Measurements from ENCODE around the gene CFAP69. TPM values are rescaled to one million over a fixed set of nuclear protein-coding genes. Genes with fewer than 3 reads are reported as not detected.

The CFAP69 gene
- total and polyA plus RNA-seq, 2 donors (not counting 1 experiment from before 2014, with no cell fraction given): 0.10 to 0.15 TPM

- H3K36me3 ChIP-seq (replicated peaks in 1 of 2; ENCODE audit: control extremely low read depth in 1 of 2, control insufficient read depth in 1 of 2, extremely low read depth in 1 of 2, insufficient read depth in 2 of 2, low read length in 1 of 2): no peaks in the 10 kb centered on the region
- no peak for ATAC-seq (ENCODE audit: low read depth)
- no peak overlapping the region for H3K27ac ChIP-seq (ENCODE audit: low read length in 2 of 2)
- no peaks in the 10 kb centered on the region for H4K20me1 ChIP-seq (ENCODE audit: control insufficient read depth, insufficient read depth, low read length, poor library complexity, severe bottlenecking)
- Mint-ChIP-seq H3K4me1 (no peaks in the 10 kb centered on the region), H3K27me3 (peaks cover 32% of the 10 kb centered on the region), H3K27ac (no peak overlapping the region), H3K4me3 (no peak overlapping the region), H3K9me3 (ENCODE audit: insufficient read depth) (no peaks in the 10 kb centered on the region)
- no peaks in the 10 kb centered on the region for H3K4me1 ChIP-seq (ENCODE audit: control insufficient read depth in 2 of 2, insufficient read depth in 2 of 2, low read length in 2 of 2)
- WGBS (ENCODE audit: insufficient coverage): no CpG with 5 or more reads among the region's 1 CpG
- no peak overlapping the region for H3K4me3 ChIP-seq (ENCODE audit: control extremely low read depth in 1 of 5, extremely low read depth in 1 of 5, insufficient read depth in 1 of 5, low read depth in 2 of 5, low read length in 4 of 5)
- H2AFZ ChIP-seq (ENCODE audit: insufficient read depth, low read depth, low read length, poor library complexity, severe bottlenecking): no peak overlapping the region
- intact Hi-C loops (cut with micrococcal nuclease): no loop called here
- ChIA-PET POLR2A (no interaction called here), CTCF (interaction anchor here (0.7 kb wide), 1 partner anchor 16 kb away, joined by 4 read pairs; no protein-coding TSS in a partner anchor)
- no peak for DNase-seq
- H3K4me2 ChIP-seq (replicated peaks; ENCODE audit: low read depth, low read length, poor library complexity, severe bottlenecking): no peak overlapping the region
- no peaks in the 10 kb centered on the region for H3K9me3 ChIP-seq (ENCODE audit: control extremely low read depth in 1 of 3, control insufficient read depth in 2 of 3, insufficient read depth in 1 of 3, low read length in 2 of 3)
- H3K79me2 ChIP-seq (ENCODE audit: control insufficient read depth, insufficient read depth, low read length): no peaks in the 10 kb centered on the region
- H3K9ac ChIP-seq (ENCODE audit: low read length): no peak overlapping the region
- no peak for TF ChIP-seq CTCF (IDR thresholded peaks at IDR 0.05)
- TF ChIP-seq EZH2 (IDR thresholded peaks at IDR 0.05; ENCODE audit: borderline replicate concordance, insufficient read depth, low read depth, low read length, poor library complexity, severe bottlenecking): no peak
- peaks cover 0 to 5% (median 1%) of the 10 kb centered on the region in 4 experiments for H3K27me3 ChIP-seq (replicated peaks in 1 of 4; ENCODE audit: control extremely low read depth in 1 of 4, control insufficient read depth in 3 of 4, insufficient read depth in 4 of 4, low read length in 3 of 4)
Measured at GRCh38 chr7:90256778-90257177, 11.8 kb downstream of the CFAP69 start.

- CTCF ChIA-PET: interaction anchor here (1.3 kb wide), 1 partner anchor 107 kb away, joined by 6 read pairs; the partner anchor contains the start of gene STEAP1
- no peaks in the 10 kb centered on the region for H3K9me3 Mint-ChIP-seq (ENCODE audit: insufficient read depth)
Measured at GRCh38 chr7:90261441-90261840, 16.5 kb downstream of the CFAP69 start.

More at GRCh38 chr7:90261441-90261840, 16.5 kb downstream of the CFAP69 start:
- H3K36me3 ChIP-seq (replicated peaks in 1 of 2; ENCODE audit: control extremely low read depth in 1 of 2, control insufficient read depth in 1 of 2, extremely low read depth in 1 of 2, insufficient read depth in 2 of 2, low read length in 1 of 2): no peaks in the 10 kb centered on the region
- no peak overlapping the region for H3K27ac Mint-ChIP-seq
- no peaks in the 10 kb centered on the region for H3K4me1 Mint-ChIP-seq
- H4K20me1 ChIP-seq (ENCODE audit: control insufficient read depth, insufficient read depth, low read length, poor library complexity, severe bottlenecking): no peaks in the 10 kb centered on the region
- H3K9ac ChIP-seq (ENCODE audit: low read length): no peak overlapping the region
- no peak overlapping the region for H3K4me3 ChIP-seq (ENCODE audit: control extremely low read depth in 1 of 5, extremely low read depth in 1 of 5, insufficient read depth in 1 of 5, low read depth in 2 of 5, low read length in 4 of 5)
- no peak overlapping the region for H3K27ac ChIP-seq (ENCODE audit: low read length in 2 of 2)
- no peak for DNase-seq
- no peaks in the 10 kb centered on the region for H3K79me2 ChIP-seq (ENCODE audit: control insufficient read depth, insufficient read depth, low read length)
- no peaks in the 10 kb centered on the region for H3K4me1 ChIP-seq (ENCODE audit: control insufficient read depth in 2 of 2, insufficient read depth in 2 of 2, low read length in 2 of 2)
- no peaks in the 10 kb centered on the region for H3K9me3 ChIP-seq (ENCODE audit: control extremely low read depth in 1 of 3, control insufficient read depth in 2 of 3, insufficient read depth in 1 of 3, low read length in 2 of 3)
- H3K27me3 ChIP-seq (replicated peaks in 1 of 4; ENCODE audit: control extremely low read depth in 1 of 4, control insufficient read depth in 3 of 4, insufficient read depth in 4 of 4, low read length in 3 of 4): no peaks in the 10 kb centered on the region
- no peak overlapping the region for H3K4me2 ChIP-seq (replicated peaks; ENCODE audit: low read depth, low read length, poor library complexity, severe bottlenecking)
- no peak overlapping the region for H3K4me3 Mint-ChIP-seq
- TF ChIP-seq EZH2 (IDR thresholded peaks at IDR 0.05; ENCODE audit: borderline replicate concordance, insufficient read depth, low read depth, low read length, poor library complexity, severe bottlenecking) (no peak), CTCF (IDR thresholded peaks at IDR 0.05) (no peak)
- no peak for ATAC-seq (ENCODE audit: low read depth)
- POLR2A ChIA-PET: no interaction called here
- peaks cover 17% of the 10 kb centered on the region for H3K27me3 Mint-ChIP-seq
- no peak overlapping the region for H2AFZ ChIP-seq (ENCODE audit: insufficient read depth, low read depth, low read length, poor library complexity, severe bottlenecking)
- intact Hi-C loops (cut with micrococcal nuclease): no loop called here
